ENCODE measurements around the gene ELOA. TPM values are rescaled to one million over a fixed set of nuclear protein-coding genes. Genes with fewer than 3 reads are reported as not detected.

The ELOA gene
- total and polyA plus RNA-seq, 2 of the 13 experiments (the other 11 are each of a cell fraction or from before 2014, with no cell fraction given), result 14.2 to 28.5 TPM

DNA sequence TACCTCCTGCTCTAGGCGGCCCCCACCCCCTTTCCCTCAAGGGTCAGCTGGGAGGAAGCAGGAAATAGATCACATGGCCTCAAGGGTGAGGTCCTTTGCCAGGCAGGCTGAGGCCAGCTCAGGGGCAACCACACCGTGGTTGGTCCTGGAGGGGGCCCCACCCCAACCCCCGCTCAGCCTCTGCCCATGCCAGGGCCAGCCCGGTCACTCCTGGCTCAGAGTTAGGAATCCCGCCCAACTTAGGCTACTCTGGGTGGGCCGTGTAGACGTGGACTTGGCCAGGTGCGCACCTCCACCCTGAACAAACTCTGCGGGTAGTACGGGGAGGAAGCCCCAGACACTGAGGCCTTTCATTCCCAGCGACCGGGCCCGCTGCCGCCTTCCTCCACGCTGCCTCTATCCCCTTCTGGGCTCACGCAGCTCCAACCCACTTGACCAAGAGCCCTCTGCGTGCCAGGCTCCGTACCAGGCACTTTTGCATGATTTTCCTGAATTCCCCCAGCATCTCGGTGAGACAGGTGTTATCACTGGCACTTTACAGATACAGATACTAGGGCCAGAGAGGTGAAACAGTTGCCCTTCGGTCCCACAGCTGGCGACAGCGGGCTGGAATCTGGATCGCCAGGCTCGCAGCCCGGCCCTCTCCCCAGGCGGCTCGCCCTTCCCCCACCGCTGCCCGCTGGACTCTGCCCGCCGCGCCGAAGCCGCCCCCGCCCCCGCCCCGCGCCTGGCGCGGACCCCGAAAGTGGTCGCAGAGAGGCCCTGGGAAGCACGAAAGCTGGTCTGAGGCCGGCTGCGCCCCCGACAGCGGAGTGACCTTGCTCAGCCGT, 56.5 kb downstream of the ELOA start (continued):
- TF ChIP-seq YY1 (IDR thresholded peaks at IDR 0.05; ENCODE audit: insufficient read depth, insufficient replicate concordance, low read depth, low read length), result peak; percentile 54
- TF ChIP-seq CCAR2 (optimal IDR thresholded peaks at IDR 0.05; ENCODE audit: low read depth, low read length), result no peak
- TF ChIP-seq NR2C2 (CRISPR knock-in tag; IDR thresholded peaks at IDR 0.05; ENCODE audit: borderline replicate concordance), result peak; percentile 32; the same call in 1 of the 2 replicates
- TF ChIP-seq ZNF598 (CRISPR knock-in tag; IDR thresholded peaks at IDR 0.05; ENCODE audit: borderline replicate concordance), result no peak
- TF ChIP-seq ZEB1 (IDR thresholded peaks at IDR 0.05; ENCODE audit: insufficient replicate concordance, low read depth), result no peak
- TF ChIP-seq HOXA5 (CRISPR knock-in tag; IDR thresholded peaks at IDR 0.05), result no peak
- TF ChIP-seq HOXA3 (CRISPR knock-in tag; IDR thresholded peaks at IDR 0.05), result peak; percentile 46; the same call in 1 of the 2 replicates
- peak; percentile 47; the same call in 1 of the 2 replicates for TF ChIP-seq FOXA3 (CRISPR knock-in tag; IDR thresholded peaks at IDR 0.05)
- TF ChIP-seq, protein P1, sequence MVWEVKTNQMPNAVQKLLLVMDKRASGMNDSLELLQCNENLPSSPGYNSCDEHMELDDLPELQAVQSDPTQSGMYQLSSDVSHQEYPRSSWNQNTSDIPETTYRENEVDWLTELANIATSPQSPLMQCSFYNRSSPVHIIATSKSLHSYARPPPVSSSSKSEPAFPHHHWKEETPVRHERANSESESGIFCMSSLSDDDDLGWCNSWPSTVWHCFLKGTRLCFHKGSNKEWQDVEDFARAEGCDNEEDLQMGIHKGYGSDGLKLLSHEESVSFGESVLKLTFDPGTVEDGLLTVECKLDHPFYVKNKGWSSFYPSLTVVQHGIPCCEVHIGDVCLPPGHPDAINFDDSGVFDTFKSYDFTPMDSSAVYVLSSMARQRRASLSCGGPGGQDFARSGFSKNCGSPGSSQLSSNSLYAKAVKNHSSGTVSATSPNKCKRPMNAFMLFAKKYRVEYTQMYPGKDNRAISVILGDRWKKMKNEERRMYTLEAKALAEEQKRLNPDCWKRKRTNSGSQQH (CRISPR knock-in tag; IDR thresholded peaks at IDR 0.05; ENCODE audit: low read depth), result 0 out of 2 replicates have a peak, but pooled peaks have one; percentile 48
- TF ChIP-seq ONECUT2 (CRISPR knock-in tag; IDR thresholded peaks at IDR 0.05), result no peak
- peak; percentile 89 for TF ChIP-seq ELF3 (CRISPR knock-in tag; IDR thresholded peaks at IDR 0.05)
- no peak for TF ChIP-seq KDM6A (CRISPR knock-in tag; IDR thresholded peaks at IDR 0.05; ENCODE audit: low read depth)
- peak; percentile 50; the same call in 1 of the 2 replicates for TF ChIP-seq BORCS8-MEF2B (CRISPR knock-in tag; IDR thresholded peaks at IDR 0.05)
- TF ChIP-seq PHF20 (CRISPR knock-in tag; IDR thresholded peaks at IDR 0.05), result peak; percentile 26
- TF ChIP-seq ZNF597 (CRISPR knock-in tag; IDR thresholded peaks at IDR 0.05), result no peak
- TF ChIP-seq, protein P2, sequence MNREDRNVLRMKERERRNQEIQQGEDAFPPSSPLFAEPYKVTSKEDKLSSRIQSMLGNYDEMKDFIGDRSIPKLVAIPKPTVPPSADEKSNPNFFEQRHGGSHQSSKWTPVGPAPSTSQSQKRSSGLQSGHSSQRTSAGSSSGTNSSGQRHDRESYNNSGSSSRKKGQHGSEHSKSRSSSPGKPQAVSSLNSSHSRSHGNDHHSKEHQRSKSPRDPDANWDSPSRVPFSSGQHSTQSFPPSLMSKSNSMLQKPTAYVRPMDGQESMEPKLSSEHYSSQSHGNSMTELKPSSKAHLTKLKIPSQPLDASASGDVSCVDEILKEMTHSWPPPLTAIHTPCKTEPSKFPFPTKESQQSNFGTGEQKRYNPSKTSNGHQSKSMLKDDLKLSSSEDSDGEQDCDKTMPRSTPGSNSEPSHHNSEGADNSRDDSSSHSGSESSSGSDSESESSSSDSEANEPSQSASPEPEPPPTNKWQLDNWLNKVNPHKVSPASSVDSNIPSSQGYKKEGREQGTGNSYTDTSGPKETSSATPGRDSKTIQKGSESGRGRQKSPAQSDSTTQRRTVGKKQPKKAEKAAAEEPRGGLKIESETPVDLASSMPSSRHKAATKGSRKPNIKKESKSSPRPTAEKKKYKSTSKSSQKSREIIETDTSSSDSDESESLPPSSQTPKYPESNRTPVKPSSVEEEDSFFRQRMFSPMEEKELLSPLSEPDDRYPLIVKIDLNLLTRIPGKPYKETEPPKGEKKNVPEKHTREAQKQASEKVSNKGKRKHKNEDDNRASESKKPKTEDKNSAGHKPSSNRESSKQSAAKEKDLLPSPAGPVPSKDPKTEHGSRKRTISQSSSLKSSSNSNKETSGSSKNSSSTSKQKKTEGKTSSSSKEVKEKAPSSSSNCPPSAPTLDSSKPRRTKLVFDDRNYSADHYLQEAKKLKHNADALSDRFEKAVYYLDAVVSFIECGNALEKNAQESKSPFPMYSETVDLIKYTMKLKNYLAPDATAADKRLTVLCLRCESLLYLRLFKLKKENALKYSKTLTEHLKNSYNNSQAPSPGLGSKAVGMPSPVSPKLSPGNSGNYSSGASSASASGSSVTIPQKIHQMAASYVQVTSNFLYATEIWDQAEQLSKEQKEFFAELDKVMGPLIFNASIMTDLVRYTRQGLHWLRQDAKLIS (CRISPR knock-in tag; IDR thresholded peaks at IDR 0.05), result no peak
- 0 out of 2 replicates have a peak, but pooled peaks have one; percentile 36 for TF ChIP-seq ZBTB38 (CRISPR knock-in tag; IDR thresholded peaks at IDR 0.05)
- TF ChIP-seq PTBP1 (IDR thresholded peaks at IDR 0.05; ENCODE audit: low read depth, low read length, poor library complexity, severe bottlenecking), result no peak
- no peak for TF ChIP-seq ZNF652 (CRISPR knock-in tag; IDR thresholded peaks at IDR 0.05; ENCODE audit: borderline replicate concordance, low read depth)
- TF ChIP-seq ZNF556 (CRISPR knock-in tag; IDR thresholded peaks at IDR 0.05; ENCODE audit: borderline replicate concordance), result no peak; the same call in 1 of the 2 replicates
- peak; percentile 21; the same call in 1 of the 2 replicates for TF ChIP-seq NFYB (CRISPR knock-in tag; IDR thresholded peaks at IDR 0.05)
